ENCODE data around the gene HTR6.
A peak's percentile ranks its signal among the peaks of the same experiment; 100 is the strongest.

Gene HTR6

GRCh38 chr1:19689856-19690255 lies 25.2 kb downstream of the HTR6 start:
- no peak for DNase-seq

- DNase-seq: no peak
Measured at GRCh38 chr1:19690342-19690741, 25.7 kb downstream of the HTR6 start.

GRCh38 chr1:19694298-19694697 lies 29.6 kb downstream of the HTR6 start:
- no peak for DNase-seq

GRCh38 chr1:19695772-19696171 lies 31.1 kb downstream of the HTR6 start:
- no peak for DNase-seq

GRCh38 chr1:19696820-19697219 lies 32.1 kb downstream of the HTR6 start:
- no peak for DNase-seq

- DNase-seq: no peak
Measured at GRCh38 chr1:19698181-19698580, 33.5 kb downstream of the HTR6 start.

- DNase-seq: no peak
Measured at GRCh38 chr1:19700079-19700777, 35.6 kb downstream of the HTR6 start.

GRCh38 chr1:19703280-19703679 lies 38.6 kb downstream of the HTR6 start:
- no peak for DNase-seq

- DNase-seq: peak; percentile 57
Measured at GRCh38 chr1:19704247-19705113, 39.8 kb downstream of the HTR6 start.

GRCh38 chr1:19705464-19705863 lies 40.8 kb downstream of the HTR6 start:
- no peak for DNase-seq

- DNase-seq: no peak
Measured at GRCh38 chr1:19706136-19706535, 41.5 kb downstream of the HTR6 start.

- DNase-seq: no peak
Measured at GRCh38 chr1:19708567-19709110, 44.0 kb downstream of the HTR6 start.

GRCh38 chr1:19709260-19709793 lies 44.7 kb downstream of the HTR6 start:
- DNase-seq: no peak

GRCh38 chr1:19710825-19711611 lies 46.3 kb downstream of the HTR6 start:
- peak; percentile 87 for DNase-seq

- peak; percentile 18 for DNase-seq
Measured at GRCh38 chr1:19712928-19713327, 48.3 kb downstream of the HTR6 start.

- peak; percentile 91 for DNase-seq
Measured at GRCh38 chr1:19715334-19716203, 50.9 kb downstream of the HTR6 start.

- no peak for DNase-seq
Measured at GRCh38 chr1:19717467-19717866, 52.8 kb downstream of the HTR6 start.

GRCh38 chr1:19720174-19720573 lies 55.5 kb downstream of the HTR6 start:
- no peak for DNase-seq

- DNase-seq: no peak
Measured at GRCh38 chr1:19720973-19721372, 56.3 kb downstream of the HTR6 start.

GRCh38 chr1:19723874-19724273 lies 59.2 kb downstream of the HTR6 start:
- no peak for DNase-seq

GRCh38 chr1:19725606-19726005 lies 60.9 kb downstream of the HTR6 start:
- no peak for DNase-seq

Data from activated CD4-positive, alpha-beta T cell treated with anti-CD3 and anti-CD28 coated beads, Interleukin-2, amount 50 U/mL, for 16 hours (primary cell).